Activated CD8-positive, alpha-beta T cell treated with anti-CD3 and anti-CD28 coated beads for 36 hours (primary cell): ENCODE measurements around the gene MT1H. TPM values are rescaled to one million over a fixed set of nuclear protein-coding genes. Genes with fewer than 3 reads are reported as not detected.
"Not testable (repeated sequence)": the region's sequence is repeated elsewhere in the genome, so short reads cannot be mapped to it uniquely, and the experiment has no call there.

Experiments
- ATAC-seq: fragments of 200-7000 bp; cut with Tn5 transposase; one replicate; pipeline ENCODE4 v1.10.0; 2021; ENCODE audit warnings: mild to moderate bottlenecking, moderate library complexity
- CTCF ChIA-PET: fragments of 350-600 bp; sonication (Branson Sonifier 250); formaldehyde crosslinking; loops from one replicate; lab custom pipeline; 2021; ENCODE audit warnings: antibody characterized with exemption; lab: Charles Lee
- POLR2A ChIA-PET: fragments of 350-600 bp; sonication (Branson Sonifier 250); formaldehyde crosslinking; loops from one replicate; lab custom pipeline; 2021; ENCODE audit warnings: antibody characterized with exemption; lab: Charles Lee
- DNase-seq: peaks from one replicate; pipeline ENCODE4 v3.0.0-alpha.2; 2020
- H3K27ac Mint-ChIP-seq: one replicate; pipeline ENCODE4 v1.8.0; 2021; ENCODE audit warnings: mild to moderate bottlenecking, mixed read lengths
- H3K27me3 Mint-ChIP-seq: one replicate; pipeline ENCODE4 v1.8.0; 2021; ENCODE audit warnings: mixed read lengths
- H3K36me3 Mint-ChIP-seq: one replicate; pipeline ENCODE4 v1.8.0; 2021; ENCODE audit warnings: low read depth, mixed read lengths
- H3K4me1 Mint-ChIP-seq: one replicate; pipeline ENCODE4 v1.8.0; 2021; ENCODE audit warnings: low read depth, mixed read lengths
- H3K4me3 Mint-ChIP-seq: one replicate; pipeline ENCODE4 v1.8.0; 2021; ENCODE audit warnings: mild to moderate bottlenecking, moderate library complexity, mixed read lengths
- H3K9me3 Mint-ChIP-seq: one replicate; pipeline ENCODE4 v1.8.0; 2021; ENCODE audit warnings: mixed read lengths
- intact Hi-C: fragments of 100-400 bp; cut with micrococcal nuclease; formaldehyde crosslinking; loops from one replicate; pipeline ENCODE4 v1.10.0; 2022
- total RNA-seq, 2 experiments: library from RNA; stranded (reverse); gene quantifications; one replicate each; pipeline ENCODE4 v1.2.3, GENCODE V29; 2021
- TF ChIP-seq, protein P1 (sequence below): fragments of 200-600 bp; IDR thresholded peaks from one replicate; pipeline ENCODE4 v1.8.0; 2022; ENCODE audit warnings: antibody characterized with exemption, mild to moderate bottlenecking

Gene MT1H
- total RNA-seq = 1 to 10 TPM; 2.3 to 2.7 TPM

DNA sequence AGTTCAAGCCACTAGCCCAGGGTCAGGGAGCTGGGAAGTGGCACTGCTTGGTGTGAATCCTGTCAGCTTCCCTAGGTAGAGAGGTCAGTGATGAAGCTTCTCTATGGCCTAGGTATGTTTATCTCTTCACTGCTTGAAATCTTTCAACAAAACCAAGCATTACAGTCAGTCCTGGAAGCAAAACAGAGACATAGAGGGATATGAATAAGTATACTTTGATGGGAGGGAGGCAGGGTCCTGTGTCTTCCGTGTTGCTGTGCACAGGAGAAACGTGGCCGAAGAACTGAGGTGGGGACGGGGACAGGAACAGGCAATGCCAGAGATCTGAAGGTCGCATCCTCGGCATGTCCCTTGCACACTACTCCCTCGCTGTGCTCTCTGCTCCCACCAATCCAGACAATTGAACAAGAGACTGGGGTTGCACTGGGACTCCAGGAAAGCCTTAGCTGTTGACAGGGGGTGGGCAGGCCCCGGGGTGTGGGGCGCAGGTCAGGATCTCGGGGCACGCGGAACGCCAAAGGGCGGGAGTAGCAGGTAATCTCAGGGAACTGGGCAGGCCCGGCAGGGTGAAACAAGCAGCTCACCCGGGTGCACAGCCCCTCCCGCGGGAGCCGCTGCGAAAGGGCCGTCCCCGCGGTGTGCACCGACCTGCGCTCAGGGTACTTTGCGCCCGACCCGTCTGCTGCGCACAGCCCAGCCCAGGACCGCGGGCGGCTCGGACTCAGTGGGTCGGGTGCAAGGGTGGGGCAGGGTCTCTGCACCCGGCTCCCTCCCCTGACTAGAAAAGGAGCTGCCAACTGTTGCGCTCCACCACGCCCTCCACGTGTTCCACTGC is at the start of gene MT1H:
MT1H (plus strand) TSS at position 810 of the 835 bp plus-strand sequence. CDS start 71 bp downstream, outside the sequence.
- Mint-ChIP-seq H3K36me3 (peaks cover 2% of the 10 kb centered on the region), H3K4me1 (peaks cover 19% of the 10 kb centered on the region)

DNA sequence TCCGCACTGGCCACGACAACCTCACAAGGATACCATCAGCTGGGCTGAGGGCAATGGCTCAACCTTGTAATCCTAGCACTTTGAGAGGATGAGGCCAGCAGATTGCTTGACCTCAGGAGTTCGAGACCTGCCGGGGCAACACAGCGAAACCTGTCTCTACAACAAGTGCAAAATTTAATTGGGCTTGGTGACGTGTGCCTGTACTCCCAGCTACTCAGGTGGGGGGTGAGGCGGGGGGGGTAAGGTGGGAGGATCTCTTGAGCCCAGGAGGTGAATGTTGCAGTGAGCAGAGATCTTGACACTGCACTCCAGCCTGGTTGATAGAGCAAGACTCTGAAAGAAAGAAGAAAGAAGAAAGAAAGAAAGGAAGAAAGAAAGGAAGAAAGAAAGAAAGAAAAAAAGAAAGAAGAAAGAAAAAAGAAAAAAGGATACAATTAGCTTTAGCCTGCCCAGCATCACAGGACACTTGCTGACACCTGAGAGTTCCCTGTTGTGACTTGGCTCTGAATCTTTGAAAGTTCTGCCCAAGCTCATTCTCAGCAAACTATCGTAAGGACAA is 49.2 kb upstream of the MT1H start:
- ChIA-PET POLR2A (interaction anchor here (0.9 kb wide), 1 partner anchor 12 kb away, joined by 3 read pairs; the partner anchor contains the start of gene MT1M), CTCF (interaction anchor here (1.1 to 1.4 kb wide), 2 partner anchors 20 to 81 kb away, joined by 4 read pairs; no protein-coding TSS in a partner anchor)
- H3K4me1 Mint-ChIP-seq = peaks cover 22% of the 10 kb centered on the region
- TF ChIP-seq, protein P1, sequence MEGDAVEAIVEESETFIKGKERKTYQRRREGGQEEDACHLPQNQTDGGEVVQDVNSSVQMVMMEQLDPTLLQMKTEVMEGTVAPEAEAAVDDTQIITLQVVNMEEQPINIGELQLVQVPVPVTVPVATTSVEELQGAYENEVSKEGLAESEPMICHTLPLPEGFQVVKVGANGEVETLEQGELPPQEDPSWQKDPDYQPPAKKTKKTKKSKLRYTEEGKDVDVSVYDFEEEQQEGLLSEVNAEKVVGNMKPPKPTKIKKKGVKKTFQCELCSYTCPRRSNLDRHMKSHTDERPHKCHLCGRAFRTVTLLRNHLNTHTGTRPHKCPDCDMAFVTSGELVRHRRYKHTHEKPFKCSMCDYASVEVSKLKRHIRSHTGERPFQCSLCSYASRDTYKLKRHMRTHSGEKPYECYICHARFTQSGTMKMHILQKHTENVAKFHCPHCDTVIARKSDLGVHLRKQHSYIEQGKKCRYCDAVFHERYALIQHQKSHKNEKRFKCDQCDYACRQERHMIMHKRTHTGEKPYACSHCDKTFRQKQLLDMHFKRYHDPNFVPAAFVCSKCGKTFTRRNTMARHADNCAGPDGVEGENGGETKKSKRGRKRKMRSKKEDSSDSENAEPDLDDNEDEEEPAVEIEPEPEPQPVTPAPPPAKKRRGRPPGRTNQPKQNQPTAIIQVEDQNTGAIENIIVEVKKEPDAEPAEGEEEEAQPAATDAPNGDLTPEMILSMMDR = no peak
- intact Hi-C loops = no loop called here
- DNase-seq (no peak), ATAC-seq (no peak)
- H3K27ac Mint-ChIP-seq = no peak overlapping the region
- H3K36me3 Mint-ChIP-seq = no peaks in the 10 kb centered on the region
- H3K9me3 Mint-ChIP-seq = no peaks in the 10 kb centered on the region
- peaks cover 16% of the 10 kb centered on the region for H3K27me3 Mint-ChIP-seq
- H3K4me3 Mint-ChIP-seq = no peak overlapping the region

More for the DNA sequence above, at the start of gene MT1H:
- Mint-ChIP-seq H3K27ac (no peak within 1 kb of the TSS), H3K9me3 (no peaks in the 10 kb centered on the region), H3K4me3 (peak within 1 kb of the TSS; percentile 65), H3K27me3 (peaks cover 63% of the 10 kb centered on the region)
- TF ChIP-seq, protein P1 = no peak
- intact Hi-C loops = no loop called here
- DNase-seq (peak; percentile 38), ATAC-seq (peak; percentile 37)
- POLR2A ChIA-PET = interaction anchor here (0.8 to 3.8 kb wide), 4 partner anchors 8 to 62 kb away, joined by 3 to 13 read pairs (median 8); partner anchors contain the start of gene MT1X
- CTCF ChIA-PET = interaction anchor here (0.8 to 1.3 kb wide), 3 partner anchors 33 to 93 kb away, joined by 3 to 5 read pairs (median 3); no protein-coding TSS in a partner anchor

GRCh38 chr16:56621665-56622445 is 47.8 kb upstream of the MT1H start:
- H3K27ac Mint-ChIP-seq, H3K36me3 Mint-ChIP-seq, DNase-seq, intact Hi-C loops, ATAC-seq, H3K9me3 Mint-ChIP-seq, H3K4me3 Mint-ChIP-seq: not testable (repeated sequence)
- CTCF ChIA-PET = interaction anchor here (1.9 kb wide), 1 partner anchor 27 kb away, joined by 5 read pairs; no protein-coding TSS in a partner anchor
- Mint-ChIP-seq H3K27me3 (peaks cover 26% of the 10 kb centered on the region), H3K4me1 (peaks cover 25% of the 10 kb centered on the region)
- POLR2A ChIA-PET = interaction anchor here (1.1 kb wide), 1 partner anchor 12 kb away, joined by 3 read pairs; no protein-coding TSS in a partner anchor

- ATAC-seq, H3K4me3 Mint-ChIP-seq, DNase-seq, intact Hi-C loops, H3K9me3 Mint-ChIP-seq, H3K27ac Mint-ChIP-seq, H3K36me3 Mint-ChIP-seq: not testable (repeated sequence)
- ChIA-PET POLR2A (interaction anchor here (0.9 to 1.1 kb wide), 2 partner anchors 13 kb away, joined by 3 read pairs; no protein-coding TSS in a partner anchor), CTCF (interaction anchor here (1.0 to 1.9 kb wide), 5 partner anchors 17 to 33 kb away, joined by 3 to 5 read pairs (median 4); no protein-coding TSS in a partner anchor)
- peaks cover 15% of the 10 kb centered on the region for H3K4me1 Mint-ChIP-seq
- peaks cover 23% of the 10 kb centered on the region for H3K27me3 Mint-ChIP-seq
Observed at GRCh38 chr16:56623184-56623583, 46.4 kb upstream of the MT1H start.

GRCh38 chr16:56623637-56624036 is 46.0 kb upstream of the MT1H start:
- H3K4me1 Mint-ChIP-seq = peaks cover 15% of the 10 kb centered on the region
- no peaks in the 10 kb centered on the region for H3K36me3 Mint-ChIP-seq
- no peak for DNase-seq
- ChIA-PET POLR2A (interaction anchor here (0.6 to 0.9 kb wide), 3 partner anchors 14 to 366 kb away, joined by 3 to 6 read pairs (median 3); no protein-coding TSS in a partner anchor), CTCF (interaction anchor here (1.0 to 1.9 kb wide), 5 partner anchors 17 to 32 kb away, joined by 3 to 5 read pairs (median 4); no protein-coding TSS in a partner anchor)
- intact Hi-C loops = no loop called here
- no peak overlapping the region for H3K27ac Mint-ChIP-seq
- H3K27me3 Mint-ChIP-seq = peaks cover 22% of the 10 kb centered on the region
- TF ChIP-seq, protein P1 = no peak
- no peak for ATAC-seq
- no peak overlapping the region for H3K4me3 Mint-ChIP-seq
- no peaks in the 10 kb centered on the region for H3K9me3 Mint-ChIP-seq
